H1 (cell line): ENCODE results near the gene OR51E1. TPM values are rescaled to one million over a fixed set of nuclear protein-coding genes. Genes with fewer than 3 reads are reported as not detected.

Experiments
- CTCF ChIA-PET: fragments of 300-600 bp; sonication (Branson Sonifier 250); formaldehyde crosslinking; loops from one replicate; lab custom pipeline; 2021; ENCODE audit not compliant: partially characterized antibody; lab: Charles Lee
- POLR2A ChIA-PET: fragments of 300-600 bp; sonication (Branson Sonifier 250); formaldehyde crosslinking; loops from one replicate; lab custom pipeline; 2021; ENCODE audit warnings: inconsistent platforms; ENCODE audit not compliant: partially characterized antibody; lab: Charles Lee
- DNase-seq, 2 experiments: peaks; one replicate each; pipeline versions ENCODE4 v3.0.0 to v3.0.0-alpha.2; 2010 to 2022; ENCODE audit warnings: low spot score in 2 of 2, low read depth in 1 of 2, mixed read lengths in 1 of 2
- FAIRE-seq: peaks from 2 replicates; lab custom pipeline; 2011; peaks lifted over from hg19 to GRCh38; lab: Jason Lieb, UNC
- H2AFZ ChIP-seq: 2 replicates; pipeline ENCODE4 v1.8.1; 2012; ENCODE audit warnings: low read length, inconsistent platforms
- H2AK5ac ChIP-seq: 2 replicates; pipeline ENCODE4 v1.6.1; 2013; ENCODE audit warnings: low read depth, low read length
- H2BK120ac ChIP-seq: replicated peaks from 2 replicates; pipeline ENCODE3; 2013; ENCODE audit warnings: low read depth, low read length, inconsistent platforms
- H2BK12ac ChIP-seq: 2 replicates; pipeline ENCODE4 v1.6.1; 2013; ENCODE audit warnings: low read depth, low read length
- H2BK15ac ChIP-seq: 2 replicates; pipeline ENCODE4 v1.6.1; 2013; ENCODE audit warnings: low read length
- H2BK20ac ChIP-seq: 2 replicates; pipeline ENCODE4 v1.6.1; 2013; ENCODE audit warnings: low read length
- H2BK5ac ChIP-seq: 2 replicates; pipeline ENCODE4 v1.6.1; 2013; ENCODE audit warnings: low read depth, low read length
- H3K14ac ChIP-seq: 2 replicates; pipeline ENCODE4 v1.6.1; 2013; ENCODE audit warnings: inconsistent platforms; ENCODE audit not compliant: insufficient read length
- H3K18ac ChIP-seq: 2 replicates; pipeline ENCODE4 v1.6.1; 2013; ENCODE audit warnings: low read length; ENCODE audit errors: extremely low read depth
- H3K23ac ChIP-seq: 2 replicates; pipeline ENCODE4 v1.6.1; 2013; ENCODE audit warnings: inconsistent platforms; ENCODE audit not compliant: insufficient read length
- H3K23me2 ChIP-seq: 2 replicates; pipeline ENCODE4 v1.6.1; 2013; ENCODE audit warnings: low read depth, low read length
- H3K27ac ChIP-seq: 2 replicates; pipeline ENCODE4 v1.6.1; 2011; ENCODE audit warnings: low read depth, low read length, inconsistent platforms
- H3K27me3 ChIP-seq, 4 experiments: replicated peaks in 1 of 4; 1 replicate in 1 of 4; 2 replicates in 3 of 4; pipeline versions ENCODE4 v1.6.1 to v1.8.1; 2011 to 2013; ENCODE audit warnings: low read length in 3 of 4, mild to moderate bottlenecking in 3 of 4, inconsistent platforms in 2 of 4, mixed read lengths in 2 of 4, moderate library complexity in 1 of 4; ENCODE audit not compliant: control insufficient read depth in 3 of 4, insufficient read depth in 3 of 4; ENCODE audit errors: extremely low read depth in 1 of 4
- H3K36me3 ChIP-seq, 4 experiments: 2 replicates each; pipeline versions ENCODE4 v1.6.1 to v1.8.1; 2011 to 2013; ENCODE audit warnings: mild to moderate bottlenecking in 4 of 4, low read length in 3 of 4, moderate library complexity in 2 of 4, control low read depth in 1 of 4, inconsistent platforms in 1 of 4; ENCODE audit not compliant: insufficient read depth in 4 of 4, control insufficient read depth in 2 of 4
- H3K4ac ChIP-seq: replicated peaks from 2 replicates; pipeline ENCODE3; 2013; ENCODE audit warnings: low read length, low read depth, mixed read lengths, inconsistent platforms; ENCODE audit not compliant: insufficient read length
- H3K4me1 ChIP-seq, 4 experiments: replicated peaks in 1 of 4; 1 replicate in 1 of 4; 2 replicates in 3 of 4; pipeline versions ENCODE4 v1.6.1 to v1.8.1; 2011 to 2013; ENCODE audit warnings: low read length in 3 of 4, inconsistent platforms in 2 of 4, mixed read lengths in 1 of 4; ENCODE audit not compliant: insufficient read depth in 4 of 4, control insufficient read depth in 3 of 4
- H3K4me2 ChIP-seq, 2 experiments: 2 replicates each; pipeline versions ENCODE4 v1.6.1 to v1.8.1; 2011 to 2013; ENCODE audit warnings: low read depth in 2 of 2, low read length in 2 of 2, control low read depth in 1 of 2, inconsistent platforms in 1 of 2, mild to moderate bottlenecking in 1 of 2; ENCODE audit not compliant: insufficient read depth in 1 of 2
- H3K4me3 ChIP-seq, 4 experiments: fragments of 200-600, 300-600 bp in 1 of 4; sonication (generic), shearing (Covaris generic), sonication (Bioruptor Twin) in 1 of 4; 2 replicates each; pipeline versions ENCODE4 v1.5.1 to v1.8.1; 2011 to 2016; ENCODE audit warnings: low read length in 4 of 4, low read depth in 3 of 4, control low read depth in 2 of 4, inconsistent platforms in 2 of 4, mild to moderate bottlenecking in 2 of 4, mixed read lengths in 1 of 4, moderate library complexity in 1 of 4; ENCODE audit not compliant: insufficient read depth in 2 of 4; ENCODE audit errors: extremely low read depth in 1 of 4
- H3K56ac ChIP-seq: replicated peaks from 2 replicates; pipeline ENCODE3; 2013; ENCODE audit warnings: low read depth, mild to moderate bottlenecking, mixed read lengths, low read length, inconsistent platforms; ENCODE audit not compliant: insufficient read length
- H3K79me1 ChIP-seq: 2 replicates; pipeline ENCODE4 v1.6.1; 2013; ENCODE audit warnings: low read depth, low read length, control low read depth
- H3K79me2 ChIP-seq, 2 experiments: 2 replicates each; pipeline versions ENCODE4 v1.6.1 to v1.8.1; 2012 to 2013; ENCODE audit warnings: low read length in 2 of 2, mild to moderate bottlenecking in 2 of 2, inconsistent platforms in 1 of 2; ENCODE audit not compliant: insufficient read depth in 2 of 2, control insufficient read depth in 1 of 2
- H3K9ac ChIP-seq, 4 experiments: replicated peaks in 1 of 4; 1 replicate in 1 of 4; 2 replicates in 3 of 4; pipeline versions ENCODE4 v1.6.1 to v1.8.1; 2011 to 2013; ENCODE audit warnings: low read depth in 3 of 4, low read length in 3 of 4, control low read depth in 2 of 4, mild to moderate bottlenecking in 2 of 4, moderate library complexity in 2 of 4, inconsistent platforms in 1 of 4; ENCODE audit errors: extremely low read depth in 1 of 4
- H3K9me3 ChIP-seq, 2 experiments: 2 replicates each; pipeline versions ENCODE4 v1.6.1 to v1.8.1; 2012 to 2013; ENCODE audit warnings: mild to moderate bottlenecking in 2 of 2, moderate library complexity in 2 of 2, control low read depth in 1 of 2, inconsistent platforms in 1 of 2, low read depth in 1 of 2, low read length in 1 of 2, mixed read lengths in 1 of 2; ENCODE audit not compliant: insufficient read depth in 2 of 2
- H4K20me1 ChIP-seq, 2 experiments: replicated peaks in 1 of 2; 2 replicates each; pipeline versions ENCODE3 to v1.8.1; 2011 to 2013; ENCODE audit warnings: inconsistent platforms in 2 of 2, low read length in 2 of 2, mild to moderate bottlenecking in 1 of 2; ENCODE audit not compliant: insufficient read depth in 2 of 2, control insufficient read depth in 1 of 2
- H4K5ac ChIP-seq: 2 replicates; pipeline ENCODE4 v1.6.1; 2013; ENCODE audit warnings: low read length, low read depth, mixed read lengths, inconsistent platforms; ENCODE audit not compliant: insufficient read length
- H4K8ac ChIP-seq: 2 replicates; pipeline ENCODE4 v1.8.0; 2013; ENCODE audit warnings: mild to moderate bottlenecking, moderate library complexity, low read length, inconsistent platforms; ENCODE audit not compliant: insufficient read depth; ENCODE audit errors: extremely low read depth
- H4K91ac ChIP-seq: replicated peaks from 2 replicates; pipeline ENCODE3; 2013; ENCODE audit warnings: low read length, mixed read lengths, inconsistent platforms; ENCODE audit not compliant: insufficient read length
- CTCF ChIP-seq, 3 experiments: IDR thresholded peaks; 1 replicate in 2 of 3; 2 replicates in 1 of 3; pipeline versions ENCODE4 v1.5.1 to v1.6.1; 2011; ENCODE audit warnings: low read length in 3 of 3, mild to moderate bottlenecking in 3 of 3, inconsistent platforms in 2 of 3, low read depth in 1 of 3, moderate library complexity in 1 of 3; ENCODE audit not compliant: insufficient read depth in 1 of 3; ENCODE audit errors: control extremely low read depth in 1 of 3
- E2F6 ChIP-seq: IDR thresholded peaks from 2 replicates; pipeline ENCODE4 v1.6.1; 2012; ENCODE audit warnings: inconsistent platforms
- GTF2F1 ChIP-seq: IDR thresholded peaks from 2 replicates; pipeline ENCODE4 v1.6.1; 2012; ENCODE audit warnings: low read depth, low read length, improper control_type of control experiment, borderline replicate concordance
- POU5F1 ChIP-seq: IDR thresholded peaks from 2 replicates; pipeline ENCODE4 v1.6.1; 2011; ENCODE audit warnings: low read depth, mild to moderate bottlenecking, low read length, moderate library complexity
- RAD21 ChIP-seq, 2 experiments: IDR thresholded peaks in 1 of 2; conservative IDR thresholded peaks in 1 of 2; 2 replicates each; pipeline ENCODE4 v1.6.1; 2011; ENCODE audit warnings: low read depth in 2 of 2, low read length in 2 of 2, improper control_type of control experiment in 1 of 2, inconsistent platforms in 1 of 2, mild to moderate bottlenecking in 1 of 2, moderate library complexity in 1 of 2
- SAP30 ChIP-seq: fragments of 300-600 bp; sonication (generic); IDR thresholded peaks from 2 replicates; pipeline ENCODE4 v1.7.1; 2012; ENCODE audit warnings: low read length, moderate library complexity, mild to moderate bottlenecking, inconsistent platforms; ENCODE audit not compliant: insufficient read depth, insufficient replicate concordance
- SRF ChIP-seq: IDR thresholded peaks from 2 replicates; pipeline ENCODE4 v1.6.1; 2011; ENCODE audit warnings: mild to moderate bottlenecking, low read depth, low read length, moderate library complexity
- SUZ12 ChIP-seq: fragments of 200-600 bp; sonication (generic); IDR thresholded peaks from 2 replicates; pipeline ENCODE4 v1.6.1; 2012; ENCODE audit warnings: mild to moderate bottlenecking, inconsistent platforms, low read length, moderate library complexity, mixed read lengths
- TEAD4 ChIP-seq: IDR thresholded peaks from 2 replicates; pipeline ENCODE4 v1.6.1; 2012; ENCODE audit warnings: low read depth, low read length, inconsistent platforms, mixed read lengths
- ZNF274 ChIP-seq: IDR thresholded peaks from 2 replicates; pipeline ENCODE4 v1.7.0; 2012; ENCODE audit warnings: low read length, borderline replicate concordance; ENCODE audit errors: extremely low read depth
- WGBS, 2 experiments: shearing (Covaris generic) in 1 of 2; methylation state at CpG; one replicate each; pipeline versions ENCODE4 v1.1.6 to v1.1.7; 2013 to 2015; ENCODE audit warnings: low lambda C conversion rate in 2 of 2, mixed read lengths in 2 of 2, inconsistent platforms in 1 of 2, low coverage in 1 of 2, missing lambda C conversion rate in 1 of 2; ENCODE audit not compliant: insufficient replicate concordance in 2 of 2, insufficient coverage in 1 of 2, insufficient read length in 1 of 2; ENCODE audit errors: extremely low coverage in 1 of 2, missing lambda C conversion rate in 1 of 2; 5-methylcytosine and 5-hydroxymethylcytosine counted together
- polyA plus RNA-seq, 7 experiments: library from polyadenylated mRNA; depleted of rRNA in 3 of 7; stranded (reverse) in 5 of 7; unstranded in 2 of 7; fragments of >200 nt in 5 of 7; fragments of 200-250 nt in 2 of 7; gene quantifications; 1 replicate in 5 of 7; 2 replicates in 1 of 7; 4 replicates in 1 of 7; pipeline versions ENCODE4 v1.2.1 to v1.2.3, GENCODE V29; 2011 to 2013; ENCODE audit warnings: missing spikeins in 2 of 7, mixed read lengths in 2 of 7
- total RNA-seq: library from RNA; stranded (reverse); fragmentation: NEBNext Ultra II Directional; extraction: Animal tissue kit (Norgen Biotek cat#: 25700); gene quantifications from 2 replicates; pipeline ENCODE4 v1.2.1, GENCODE V29; 2021

Gene OR51E1
- total and polyA plus RNA-seq, 2 of the 8 experiments (the other 6 are each of a cell fraction or from before 2014, with no cell fraction given), result not detected

GRCh38 chr11:4611986-4612385, 31.8 kb upstream of the OR51E1 start:
- Histone ChIP-seq H4K20me1 (no peaks in the 10 kb centered on the region), H2BK12ac (no peak overlapping the region), H3K23me2 (peaks cover 2% of the 10 kb centered on the region; the same call in 1 of the 2 replicates), H4K5ac (no peak overlapping the region), H4K8ac (no peak overlapping the region), H2BK5ac (no peak overlapping the region), H3K9me3 (no peaks in the 10 kb centered on the region), H3K4ac (no peak overlapping the region), H3K56ac (no peak overlapping the region), H3K18ac (no peak overlapping the region), H2AFZ (no peak overlapping the region), H2BK20ac (no peak overlapping the region), H3K27me3 (no peaks in the 10 kb centered on the region), H3K23ac (no peak overlapping the region), H3K27ac (no peak overlapping the region), H2BK120ac (no peak overlapping the region), H2BK15ac (no peak overlapping the region), H3K4me2 (no peak overlapping the region), H3K4me3 (no peak overlapping the region), H3K4me1 (no peaks in the 10 kb centered on the region; a peak in 1 of 7 replicates), H3K36me3 (no peaks in the 10 kb centered on the region), H4K91ac (no peak overlapping the region), H3K14ac (no peak overlapping the region), H3K79me1 (no peaks in the 10 kb centered on the region), H3K9ac (no peak overlapping the region), H3K79me2 (no peaks in the 10 kb centered on the region), H2AK5ac (no peak overlapping the region)
- POLR2A ChIA-PET, result no interaction called here
- 86% methylated on average over 2 of the region's 2 CpGs; no CpG with 5 or more reads in 1 of the 2 experiments for WGBS, 2 experiments
- CTCF ChIA-PET, result interaction anchor here (0.7 to 1.3 kb wide), 3 partner anchors 9 to 430 kb away, joined by 3 to 4 read pairs (median 3); no protein-coding TSS in a partner anchor
- no peak for FAIRE-seq
- DNase-seq, result no peak
- TF ChIP-seq POU5F1 (no peak), TEAD4 (no peak), E2F6 (no peak), ZNF274 (no peak), SUZ12 (no peak), RAD21 (IDR thresholded peaks at IDR 0.05 in 1 of 2, conservative IDR thresholded peaks at IDR 0.05 in 1 of 2; ENCODE audit: low read depth in 2 of 2, low read length in 2 of 2) (no peak), SRF (no peak), GTF2F1 (no peak), SAP30 (no peak), CTCF (IDR thresholded peaks at IDR 0.05; ENCODE audit: control extremely low read depth in 1 of 3, insufficient read depth in 1 of 3, low read depth in 1 of 3, low read length in 3 of 3) (no peak)
